ENCODE results near the gene DIP2C.
"Not testable (repeated sequence)": the region's sequence is repeated elsewhere in the genome, so short reads cannot be mapped to it uniquely, and the experiment has no call there.

The DIP2C gene

DNA sequence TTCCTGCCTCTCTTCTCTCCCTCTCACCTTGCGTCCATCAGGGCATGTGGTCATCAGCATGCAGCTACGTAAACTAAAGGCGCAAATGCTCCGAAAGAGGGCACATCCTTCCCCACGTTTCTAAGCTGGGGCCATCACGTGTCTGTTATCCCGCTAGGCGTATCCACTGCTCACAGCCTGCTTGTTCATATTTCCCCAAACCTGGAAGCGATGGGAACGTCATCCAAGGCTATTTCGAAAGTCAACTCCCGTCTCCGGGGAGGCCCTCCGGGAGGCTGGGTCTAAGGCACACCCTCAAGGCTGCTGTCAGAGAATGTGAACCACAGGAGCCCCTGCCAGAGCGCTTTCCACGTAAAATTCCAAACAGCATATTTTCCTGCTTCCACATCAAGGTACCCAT lies 199.2 kb downstream of the DIP2C start:
- DNase-seq: no peak

DNA sequence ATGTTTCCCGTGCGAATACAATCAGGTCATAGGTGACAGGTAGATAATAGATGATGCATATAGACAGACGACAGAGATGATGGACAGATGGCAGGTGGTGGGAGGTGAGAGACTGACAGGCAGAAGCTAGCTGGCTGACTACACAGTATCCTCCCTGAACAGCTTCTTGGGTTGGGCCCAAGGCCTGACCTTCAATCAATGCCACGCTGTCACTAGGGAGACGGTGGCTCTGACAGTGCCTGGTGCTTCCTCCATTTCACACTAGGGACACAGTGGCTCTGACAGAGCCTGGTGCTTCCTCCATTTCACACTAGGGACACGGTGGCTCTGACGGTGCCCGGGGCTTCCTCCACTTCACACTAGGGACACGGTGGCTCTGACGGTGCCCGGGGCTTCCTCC lies 200.1 kb downstream of the DIP2C start:
- no peak for DNase-seq

DNA sequence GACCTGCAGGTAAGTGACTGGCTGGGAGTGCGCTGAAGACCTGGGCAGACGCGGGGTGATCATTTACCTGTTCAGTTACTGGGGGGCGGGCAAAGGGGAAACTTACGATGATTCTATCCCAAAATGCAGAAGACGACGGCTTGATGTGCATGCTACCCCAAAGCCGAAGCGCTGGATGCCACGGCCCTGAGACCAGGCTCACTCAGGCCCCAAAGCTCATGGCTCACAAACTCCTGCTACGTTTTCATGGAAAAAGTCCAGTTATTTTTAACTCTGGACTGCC lies 200.6 kb downstream of the DIP2C start:
- DNase-seq: no peak

DNA sequence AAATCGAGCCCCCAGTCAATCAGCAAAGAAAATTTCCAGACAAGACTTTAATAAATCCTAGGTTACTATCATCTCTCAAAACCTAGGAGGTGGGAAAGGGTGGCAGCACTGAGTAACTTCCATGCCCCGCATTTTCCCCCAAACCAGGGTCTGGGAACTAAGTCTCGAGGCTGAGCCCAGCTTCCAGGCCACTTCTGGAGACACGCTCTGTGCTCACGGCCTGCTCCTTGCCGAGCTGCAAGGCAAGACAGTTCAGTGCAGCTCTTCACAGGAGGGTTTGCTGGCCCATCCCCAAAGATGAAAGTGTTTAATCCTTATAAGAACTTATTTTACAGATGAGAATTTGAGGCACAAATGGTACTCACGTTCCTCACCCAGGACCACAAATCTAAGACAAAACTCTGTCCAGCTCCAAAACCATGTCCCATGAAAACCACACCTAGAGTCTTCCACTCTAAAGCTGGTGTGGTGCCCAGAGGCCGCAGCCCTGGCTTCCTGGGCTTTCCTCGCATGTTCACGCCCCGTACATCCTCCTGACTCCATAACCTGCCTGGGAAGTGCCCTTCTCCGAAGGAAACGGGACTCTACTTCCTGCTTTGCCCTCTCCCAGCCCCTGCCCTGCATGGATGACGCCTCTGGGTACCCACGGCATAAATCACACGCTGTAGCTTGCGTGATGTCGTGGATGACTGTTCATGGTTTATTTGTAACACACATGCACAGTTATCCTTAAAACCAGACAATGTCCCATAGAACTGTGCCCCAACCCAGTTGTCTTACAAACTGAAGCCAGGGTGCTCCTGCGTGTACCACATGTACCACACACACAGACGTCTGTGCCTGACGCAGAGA lies 201.2 kb downstream of the DIP2C start:
- no peak for DNase-seq

DNA sequence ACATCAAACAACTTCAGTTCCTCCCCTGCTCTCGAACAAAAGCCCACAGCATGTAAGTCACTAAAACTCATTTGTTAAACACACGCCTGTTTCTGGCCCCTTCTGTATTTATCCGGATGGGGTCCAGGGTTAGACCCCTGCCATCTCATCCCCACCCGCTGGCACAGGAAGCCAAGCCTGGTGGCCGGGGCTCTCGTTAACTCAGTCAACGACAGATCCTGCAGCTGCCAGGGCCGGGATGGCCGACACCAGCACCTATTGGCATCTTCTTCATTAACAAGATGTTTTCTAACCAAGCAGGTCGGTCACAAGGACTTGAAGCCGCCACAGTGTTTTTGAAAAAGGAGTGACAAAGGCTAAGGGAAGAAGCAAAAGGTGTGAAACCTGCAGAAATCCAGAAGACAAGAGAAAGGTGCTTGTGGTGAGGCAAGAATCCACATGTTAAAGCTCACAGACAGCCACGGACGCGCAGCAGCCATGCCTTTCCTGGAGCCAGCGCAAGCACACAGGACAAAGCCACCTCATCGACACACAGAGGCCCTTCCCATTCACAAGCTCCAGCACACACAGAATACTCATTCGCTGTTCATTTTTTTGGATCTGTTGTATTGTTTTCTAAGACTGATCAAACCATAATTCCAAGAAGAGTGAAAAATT lies 202.7 kb downstream of the DIP2C start:
- DNase-seq: no peak

DNA sequence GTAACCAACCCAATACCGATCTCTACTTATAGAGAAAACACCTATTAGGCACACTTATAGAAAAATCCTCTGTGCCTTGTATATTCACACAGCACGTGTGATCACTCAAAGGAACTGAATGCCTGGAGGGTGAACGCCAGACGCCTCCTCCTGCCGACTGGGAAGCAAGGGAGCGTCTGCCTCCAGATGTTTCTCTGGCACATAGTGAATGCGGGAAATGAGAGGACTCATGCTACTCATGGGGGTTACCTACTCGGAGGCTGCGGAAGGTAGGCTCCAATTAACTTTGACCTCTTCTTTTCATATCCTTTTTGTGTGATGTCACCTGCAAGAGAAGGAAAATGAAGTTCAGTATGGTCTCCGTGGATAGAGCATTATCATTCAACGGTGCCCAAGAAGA lies 203.3 kb downstream of the DIP2C start:
- DNase-seq: no peak

DNA sequence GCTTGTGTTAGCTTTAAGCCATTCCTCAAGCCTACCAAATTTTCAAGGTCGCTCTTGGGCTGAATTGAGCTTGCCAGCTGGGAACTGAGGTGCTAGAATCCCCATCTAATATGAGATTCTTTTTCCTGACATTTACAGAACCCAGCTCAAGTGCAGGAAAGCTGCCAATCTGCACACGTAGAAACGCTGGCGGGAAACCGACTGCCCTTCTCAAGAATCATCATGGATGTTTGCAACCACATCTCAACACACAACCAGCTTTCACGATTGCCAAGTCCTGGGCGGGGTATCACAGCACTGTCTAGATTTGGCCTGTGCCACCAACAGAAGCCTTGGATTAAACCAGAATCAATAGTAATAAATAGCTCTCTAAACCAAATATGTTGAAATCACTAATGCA lies 203.7 kb downstream of the DIP2C start:
- DNase-seq: no peak

DNA sequence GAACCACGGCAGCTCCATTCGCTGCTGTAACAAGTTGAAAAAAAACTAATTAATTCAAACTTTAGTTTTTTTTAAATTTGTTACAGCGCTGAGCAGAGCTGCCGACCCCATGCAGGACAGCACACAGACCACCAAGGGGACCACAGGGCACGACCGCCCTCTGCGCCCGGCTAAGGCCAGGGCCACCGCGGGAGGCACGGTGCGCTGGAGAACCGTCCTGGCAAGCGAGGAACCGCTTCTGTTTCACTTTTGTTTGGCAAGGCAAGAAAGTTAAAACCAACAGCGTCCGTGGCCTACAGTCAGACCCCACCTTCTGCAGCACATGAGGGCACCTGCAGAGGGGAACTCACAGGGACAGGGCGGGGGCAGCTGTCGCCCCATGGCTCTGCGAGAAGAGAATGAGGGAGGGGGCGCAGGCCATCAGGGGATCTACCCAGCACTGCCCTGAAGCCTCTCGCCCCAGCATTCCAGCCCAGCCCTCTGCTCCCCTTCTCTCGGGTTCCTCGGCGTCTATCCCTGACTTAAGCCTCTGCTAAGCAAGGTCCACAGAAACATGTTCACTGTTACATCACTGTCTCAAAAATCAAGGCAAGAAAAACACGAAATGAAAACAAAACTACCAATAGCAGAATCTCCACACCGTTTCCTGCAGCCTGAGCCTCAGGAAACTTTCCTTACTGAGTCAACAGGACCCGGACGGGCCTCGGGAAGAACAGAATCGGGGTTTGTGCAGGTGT lies 204.4 kb downstream of the DIP2C start:
- DNase-seq: no peak

DNA sequence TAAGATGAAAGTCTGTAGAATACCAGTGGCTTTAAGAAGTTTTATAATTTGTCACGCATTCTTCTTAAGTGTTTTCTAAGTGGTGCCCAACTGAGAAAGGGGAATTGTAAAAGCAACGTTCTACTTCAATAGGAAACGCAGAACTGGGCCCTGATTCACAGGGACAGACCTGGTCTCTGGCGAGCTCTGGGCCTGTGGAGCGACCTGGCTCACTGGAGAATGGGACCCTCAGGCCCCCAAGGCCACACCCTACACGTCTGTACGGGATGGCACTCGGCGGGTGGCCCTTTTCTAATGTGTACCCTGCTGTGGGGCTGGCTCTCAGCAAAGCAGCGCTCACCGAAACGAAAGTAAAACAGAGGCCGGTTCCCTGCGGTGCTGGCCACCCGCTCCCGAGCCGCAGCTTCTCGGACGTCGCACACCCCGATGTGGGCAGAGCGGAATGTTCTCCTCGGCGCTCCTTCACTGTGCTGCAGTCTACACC lies 205.0 kb downstream of the DIP2C start:
- peak; percentile 56 for DNase-seq

DNA sequence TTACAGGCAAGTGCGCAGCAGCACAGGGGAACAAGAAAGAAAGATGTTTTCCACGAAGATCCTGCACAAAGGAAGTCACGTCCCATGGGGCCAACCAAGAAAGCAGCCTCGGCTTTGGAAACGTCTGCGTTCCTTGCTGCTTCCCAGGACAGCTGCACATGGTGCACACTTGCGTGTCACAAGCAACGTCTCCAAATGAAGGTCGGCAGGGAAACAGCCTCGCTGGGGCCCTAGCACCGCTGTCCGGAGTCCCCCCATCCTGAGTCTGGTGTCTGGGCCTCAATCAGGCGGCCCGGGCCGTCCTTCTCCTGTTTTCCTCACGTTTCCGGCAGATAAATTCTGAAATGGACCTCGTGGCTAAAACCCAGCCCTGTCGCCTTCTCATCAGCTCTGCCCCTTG lies 206.2 kb downstream of the DIP2C start:
- no peak for DNase-seq

DNA sequence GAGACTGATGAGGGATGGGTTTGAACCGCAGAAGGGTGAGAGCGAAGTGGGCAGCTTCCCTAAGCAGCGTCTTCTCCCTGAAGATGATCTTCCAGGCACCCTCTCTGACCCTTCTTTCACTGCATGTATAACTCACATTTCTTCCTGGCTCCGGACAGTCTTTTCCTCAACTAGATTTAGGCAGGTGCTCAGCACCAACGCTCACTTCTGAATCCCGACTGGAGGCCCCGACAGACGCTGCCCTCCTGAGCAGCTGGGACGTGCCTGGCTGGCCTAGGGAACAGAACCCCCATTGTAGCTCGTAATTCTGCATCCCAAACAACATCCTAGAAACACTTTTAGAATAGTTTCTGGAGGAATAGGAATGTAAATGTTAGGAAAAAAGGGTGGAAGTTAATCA lies 206.6 kb downstream of the DIP2C start:
- DNase-seq: no peak

DNA sequence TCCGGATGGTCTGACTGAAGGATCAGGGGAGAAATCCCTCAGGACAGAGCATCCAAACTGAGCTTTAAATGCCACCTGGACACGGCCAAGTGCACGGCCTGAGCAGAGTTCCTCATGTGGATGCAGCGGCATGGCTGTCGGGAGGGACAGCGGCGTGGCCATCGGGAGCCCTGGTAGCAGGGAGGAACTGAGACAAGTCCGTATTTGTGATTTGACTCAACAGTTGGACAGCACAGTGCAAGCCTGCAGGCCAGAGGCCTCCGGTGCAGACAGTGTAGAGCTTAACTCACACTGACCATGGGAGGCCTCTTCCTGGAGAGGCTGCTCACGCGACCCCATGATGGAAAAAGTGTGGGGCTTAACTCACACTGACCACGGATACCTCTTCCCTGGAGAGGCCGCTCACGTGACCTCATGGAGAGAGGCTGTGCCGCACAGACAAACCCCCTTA lies 207.4 kb downstream of the DIP2C start:
- DNase-seq: no peak

DNA sequence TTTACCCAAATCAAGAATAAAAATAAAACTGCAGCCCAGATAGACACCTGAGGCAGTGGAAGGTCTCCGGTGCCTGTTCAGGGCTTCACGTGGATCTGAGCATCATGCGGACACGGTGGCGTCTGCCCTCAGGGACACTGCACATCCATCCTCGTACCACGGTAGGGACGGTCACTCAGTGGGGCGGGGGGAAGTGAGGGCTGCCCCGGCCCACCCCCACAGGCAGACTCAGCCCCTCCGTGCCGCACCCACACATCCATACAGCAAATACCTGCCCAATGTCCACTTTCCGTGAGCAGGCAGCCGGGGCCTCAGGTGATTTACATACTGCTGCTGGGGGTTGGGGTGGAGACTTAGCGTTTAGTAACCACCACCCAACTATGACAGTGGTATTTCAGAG lies 207.8 kb downstream of the DIP2C start:
- DNase-seq: no peak

DNA sequence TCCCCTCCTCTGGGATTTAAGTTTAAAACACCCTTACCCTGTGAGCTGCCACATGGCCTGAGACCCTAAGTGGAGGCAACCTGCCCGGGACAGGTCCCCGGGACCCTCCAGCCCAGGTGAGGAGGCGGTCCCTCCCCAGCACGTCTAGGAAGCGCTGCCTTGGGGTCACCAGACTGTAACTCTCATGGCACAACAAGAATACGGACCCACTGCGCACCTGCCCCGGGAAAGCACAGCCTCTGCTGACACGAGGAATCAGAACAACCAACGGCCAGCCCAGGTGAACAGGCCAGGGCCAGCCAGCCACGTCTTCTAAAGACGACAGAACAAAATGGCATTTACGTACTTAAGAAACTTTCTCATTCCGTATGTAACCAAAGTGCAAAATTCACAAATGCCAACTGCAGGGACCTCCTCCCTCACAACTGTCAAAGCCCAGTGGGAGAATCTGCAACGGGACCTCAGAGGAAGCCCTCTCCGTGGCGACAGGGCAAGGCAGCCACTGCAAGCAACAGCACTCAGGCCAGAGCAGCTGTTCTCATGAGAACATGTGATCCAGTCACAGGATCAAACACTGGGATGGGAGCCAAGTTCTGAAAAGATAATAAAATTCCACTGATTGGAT lies 208.4 kb downstream of the DIP2C start:
- DNase-seq: peak; percentile 41

DNA sequence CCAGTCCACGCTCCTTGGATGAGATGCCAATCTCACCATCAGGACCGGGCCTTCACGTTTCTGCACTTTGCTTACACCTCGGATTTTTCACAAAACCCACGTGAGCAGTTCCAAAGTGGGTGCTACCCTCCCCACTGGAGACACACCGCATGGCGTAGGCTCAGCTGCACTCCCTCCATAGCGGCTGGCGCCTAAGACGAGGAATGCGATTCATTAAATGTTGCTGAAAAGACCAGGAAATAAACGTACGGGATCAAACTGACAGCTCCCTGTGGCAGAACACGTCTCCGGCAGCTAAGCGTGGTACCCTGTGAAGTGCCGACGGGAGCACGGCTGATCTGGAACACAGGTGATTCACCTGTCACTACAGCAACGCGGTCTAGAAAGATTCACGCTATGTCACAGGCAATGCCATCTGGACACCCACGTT lies 209.0 kb downstream of the DIP2C start:
- DNase-seq: no peak

DNA sequence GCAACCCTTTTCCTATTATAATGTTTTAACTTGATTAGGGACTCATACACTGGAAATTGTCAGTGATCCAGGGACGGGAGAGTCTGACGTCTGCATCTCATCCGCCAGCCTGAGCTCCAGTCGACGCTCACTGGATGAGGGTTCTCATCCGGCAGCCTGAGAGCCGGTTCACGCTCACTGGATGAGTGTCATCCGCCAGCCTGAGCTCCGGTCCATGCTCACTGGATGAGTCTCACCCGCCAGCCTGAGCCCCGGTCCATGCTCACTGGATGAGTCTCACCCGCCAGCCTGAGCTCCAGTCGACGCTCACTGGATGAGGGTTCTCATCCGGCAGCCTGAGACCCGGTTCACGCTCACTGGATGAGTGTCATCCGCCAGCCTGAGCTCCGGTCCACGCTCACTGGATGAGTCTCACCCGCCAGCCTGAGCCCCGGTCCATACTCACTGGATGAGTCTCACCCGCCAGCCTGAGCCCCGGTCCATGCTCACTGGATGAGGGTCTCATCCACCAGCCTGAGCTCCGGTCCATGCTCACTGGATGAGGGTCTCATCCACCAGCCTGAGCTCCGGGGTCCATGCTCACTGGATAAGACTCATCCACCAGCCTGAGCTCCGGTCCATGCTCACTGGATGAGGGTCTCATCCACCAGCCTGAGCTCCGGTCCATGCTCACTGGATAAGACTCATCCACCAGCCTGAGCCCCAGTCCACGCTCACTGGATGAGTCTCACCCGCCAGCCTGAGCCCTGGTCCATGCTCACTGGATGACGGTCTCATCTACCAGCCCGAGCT lies 209.6 kb downstream of the DIP2C start:
- DNase-seq: not testable (repeated sequence)

DNA sequence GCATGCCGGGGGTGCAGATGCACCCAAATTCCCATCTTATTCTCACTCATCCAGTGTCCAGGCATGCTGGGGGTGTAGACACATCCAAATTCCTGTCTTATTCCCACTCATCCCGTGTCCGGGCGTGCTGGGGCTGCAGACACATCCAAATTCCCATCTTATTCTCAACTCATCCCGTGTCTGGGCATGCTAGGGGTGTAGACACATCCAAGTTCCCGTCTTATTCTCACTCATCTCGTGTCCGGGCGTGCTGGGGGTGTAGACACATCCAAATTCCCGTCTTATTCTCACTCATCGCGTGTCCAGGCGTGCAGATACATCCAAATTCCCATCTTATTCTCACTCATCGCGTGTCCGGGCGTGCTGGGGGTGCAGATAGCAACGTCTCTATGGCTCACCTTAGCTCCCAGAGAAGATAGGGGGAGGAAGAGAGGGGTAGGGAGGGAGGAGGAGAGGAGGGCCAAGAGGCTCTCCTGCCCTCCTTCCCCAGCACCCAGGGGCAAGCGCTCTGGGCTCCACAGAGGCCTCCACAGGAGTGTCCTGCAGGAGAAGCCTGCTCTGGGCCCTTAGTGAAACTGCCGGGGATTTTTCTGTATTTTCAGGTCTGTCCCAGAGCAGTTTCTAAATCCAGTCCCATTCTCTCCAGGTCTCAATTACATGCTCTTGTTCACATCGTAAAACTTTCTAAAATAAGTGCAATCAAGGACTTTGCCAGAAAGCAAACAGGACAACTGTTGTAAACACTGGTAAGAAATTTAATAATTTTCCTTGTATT lies 210.8 kb downstream of the DIP2C start:
- DNase-seq: no peak

DNA sequence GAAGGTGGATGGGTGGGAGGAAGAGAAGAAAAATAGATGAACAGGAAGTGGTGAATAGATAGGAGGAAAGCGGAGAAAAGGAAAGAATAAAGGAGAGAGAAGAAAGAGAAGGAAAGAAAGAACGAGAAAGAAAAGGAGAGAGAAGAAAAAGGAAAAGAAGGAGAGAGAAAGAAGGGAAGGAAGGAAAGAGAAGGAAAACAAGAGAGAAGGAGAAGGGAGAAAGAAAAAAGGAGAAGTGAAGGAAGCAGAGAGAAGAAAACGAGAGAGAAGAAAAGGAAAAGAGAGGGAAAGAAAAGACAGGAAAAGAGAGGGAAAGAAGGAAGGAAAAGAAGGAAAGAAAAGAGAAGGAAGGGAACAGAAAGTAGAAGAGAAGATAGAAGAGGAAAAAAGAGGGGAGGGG lies 211.8 kb downstream of the DIP2C start:
- DNase-seq: no peak

DNA sequence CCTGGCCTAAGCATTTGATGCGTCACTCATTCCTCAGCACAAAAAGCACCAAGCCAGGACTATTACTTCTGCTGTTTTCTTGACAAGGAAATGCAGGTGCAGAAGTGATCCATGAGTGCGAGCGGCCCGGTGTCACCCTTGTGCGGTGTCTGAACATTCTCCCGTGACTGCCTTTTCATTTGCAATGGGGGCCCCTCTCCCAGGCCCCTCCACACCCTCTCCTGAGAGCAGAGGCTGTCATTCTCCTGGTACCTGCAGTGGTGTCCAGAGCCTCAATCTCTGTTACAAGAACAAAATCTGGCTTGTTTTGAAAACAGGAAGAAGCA lies 213.1 kb downstream of the DIP2C start:
- no peak for DNase-seq

DNA sequence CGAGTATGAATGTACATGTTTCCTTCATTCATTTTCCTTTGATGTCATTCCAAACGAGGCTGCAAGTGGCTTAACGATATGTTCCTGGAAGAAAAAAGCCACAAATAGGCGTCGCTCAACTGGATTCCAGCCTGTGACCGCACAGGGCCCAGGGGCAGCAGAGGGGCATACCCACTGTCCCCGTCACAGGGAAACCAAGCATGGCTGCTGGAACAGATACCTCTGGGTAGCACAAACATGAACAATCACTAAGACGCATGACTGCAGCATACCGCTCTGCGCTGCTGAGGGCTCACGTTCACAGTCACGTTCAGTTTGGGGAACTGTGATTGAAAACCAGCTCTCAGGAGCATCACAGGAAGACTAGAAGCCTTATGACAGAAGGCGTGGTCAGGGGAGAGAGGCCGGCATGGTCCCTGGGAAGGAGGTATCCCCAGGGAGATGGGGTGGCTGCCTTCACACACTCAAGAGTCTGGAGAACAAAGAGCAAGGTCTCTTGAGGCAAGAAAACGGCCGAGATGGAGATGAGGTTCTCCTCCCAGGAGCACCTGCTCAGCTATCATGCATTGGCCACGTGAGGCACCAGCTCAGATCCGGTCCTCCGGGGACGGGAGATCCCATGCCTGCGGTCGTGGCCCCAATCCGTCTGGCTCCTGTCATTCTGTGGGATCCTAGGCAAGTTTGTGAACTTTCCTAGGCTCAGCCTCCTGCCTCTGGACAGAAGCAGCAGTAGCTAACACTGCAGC lies 213.6 kb downstream of the DIP2C start:
- no peak for DNase-seq

DNA sequence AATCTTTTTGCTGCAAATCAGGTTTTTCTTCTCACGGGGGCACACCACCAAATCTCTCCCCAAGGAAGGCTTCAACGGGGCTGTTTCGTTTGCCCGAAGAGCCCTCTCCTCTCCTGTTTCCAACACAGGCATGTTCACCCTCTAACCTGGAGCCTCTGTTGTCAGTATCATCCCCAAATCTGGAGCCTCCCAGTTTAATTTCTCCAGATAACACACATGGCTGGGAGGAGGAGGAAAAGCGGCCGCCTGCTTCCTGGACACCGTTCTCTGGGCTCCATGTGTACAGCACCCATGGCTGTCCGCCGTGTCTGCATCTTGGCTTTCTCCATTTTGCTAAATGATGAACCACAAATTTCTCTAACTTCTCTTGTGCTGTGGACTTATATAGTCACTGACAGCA lies 214.5 kb downstream of the DIP2C start:
- DNase-seq: no peak

Data from NCI-H774 (cell line).